ENCODE measurements around the gene ZEB1.

DNA sequence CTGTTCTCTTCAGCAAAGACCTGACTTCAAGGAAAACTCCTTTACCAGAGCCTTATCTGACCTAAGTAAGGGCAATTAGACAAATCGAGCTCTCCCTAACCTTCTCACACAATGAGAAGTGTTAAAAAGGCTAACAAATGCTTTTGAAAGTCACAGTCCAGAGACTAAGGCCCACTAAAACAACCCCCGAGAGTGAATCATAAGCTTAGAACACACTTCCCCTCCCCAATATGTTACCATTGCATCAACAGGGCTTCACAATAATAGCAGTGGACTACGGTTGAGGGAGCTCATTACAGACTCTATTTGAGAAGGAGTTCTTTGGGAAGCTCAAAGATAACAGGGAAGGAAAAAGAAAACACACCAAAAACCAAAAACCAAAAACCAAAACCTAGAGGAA lies 28.6 kb upstream of the ZEB1 start:
- TF ChIP-seq, protein P1, sequence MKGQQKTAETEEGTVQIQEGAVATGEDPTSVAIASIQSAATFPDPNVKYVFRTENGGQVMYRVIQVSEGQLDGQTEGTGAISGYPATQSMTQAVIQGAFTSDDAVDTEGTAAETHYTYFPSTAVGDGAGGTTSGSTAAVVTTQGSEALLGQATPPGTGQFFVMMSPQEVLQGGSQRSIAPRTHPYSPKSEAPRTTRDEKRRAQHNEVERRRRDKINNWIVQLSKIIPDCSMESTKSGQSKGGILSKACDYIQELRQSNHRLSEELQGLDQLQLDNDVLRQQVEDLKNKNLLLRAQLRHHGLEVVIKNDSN (CRISPR knock-in tag; IDR thresholded peaks at IDR 0.05), result no peak
- TF ChIP-seq ZNF217 (CRISPR knock-in tag; IDR thresholded peaks at IDR 0.05) (no peak), MAZ (CRISPR knock-in tag; conservative IDR thresholded peaks at IDR 0.05 in 1 of 2, IDR thresholded peaks at IDR 0.05 in 1 of 2) (no peak), BRCA1 (IDR thresholded peaks at IDR 0.05) (no peak), BRCA1 (CRISPR knock-in tag; IDR thresholded peaks at IDR 0.05) (no peak), ZBTB2 (IDR thresholded peaks at IDR 0.05) (no peak), NFRKB (IDR thresholded peaks at IDR 0.05; ENCODE audit: low read depth) (no peak), PRPF4 (IDR thresholded peaks at IDR 0.05; ENCODE audit: insufficient read depth, low read depth, low read length, poor library complexity, severe bottlenecking) (no peak)
- TF ChIP-seq, protein P2, sequence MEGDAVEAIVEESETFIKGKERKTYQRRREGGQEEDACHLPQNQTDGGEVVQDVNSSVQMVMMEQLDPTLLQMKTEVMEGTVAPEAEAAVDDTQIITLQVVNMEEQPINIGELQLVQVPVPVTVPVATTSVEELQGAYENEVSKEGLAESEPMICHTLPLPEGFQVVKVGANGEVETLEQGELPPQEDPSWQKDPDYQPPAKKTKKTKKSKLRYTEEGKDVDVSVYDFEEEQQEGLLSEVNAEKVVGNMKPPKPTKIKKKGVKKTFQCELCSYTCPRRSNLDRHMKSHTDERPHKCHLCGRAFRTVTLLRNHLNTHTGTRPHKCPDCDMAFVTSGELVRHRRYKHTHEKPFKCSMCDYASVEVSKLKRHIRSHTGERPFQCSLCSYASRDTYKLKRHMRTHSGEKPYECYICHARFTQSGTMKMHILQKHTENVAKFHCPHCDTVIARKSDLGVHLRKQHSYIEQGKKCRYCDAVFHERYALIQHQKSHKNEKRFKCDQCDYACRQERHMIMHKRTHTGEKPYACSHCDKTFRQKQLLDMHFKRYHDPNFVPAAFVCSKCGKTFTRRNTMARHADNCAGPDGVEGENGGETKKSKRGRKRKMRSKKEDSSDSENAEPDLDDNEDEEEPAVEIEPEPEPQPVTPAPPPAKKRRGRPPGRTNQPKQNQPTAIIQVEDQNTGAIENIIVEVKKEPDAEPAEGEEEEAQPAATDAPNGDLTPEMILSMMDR (IDR thresholded peaks at IDR 0.05 in 2 of 3, conservative IDR thresholded peaks at IDR 0.05 in 1 of 3; ENCODE audit: insufficient read depth in 2 of 3, low read depth in 1 of 3, low read length in 3 of 3), result no peak
